CD4-positive, alpha-beta memory T cell (primary cell): ENCODE data around the gene ERG. TPM values are rescaled to one million over a fixed set of nuclear protein-coding genes. Genes with fewer than 3 reads are reported as not detected.

Experiments used
- CTCF ChIA-PET: fragments of 350-600 bp; sonication (Branson Sonifier 250); formaldehyde crosslinking; loops from one replicate; lab custom pipeline; 2021; ENCODE audit warnings: inconsistent platforms; ENCODE audit not compliant: partially characterized antibody; lab: Charles Lee
- POLR2A ChIA-PET: fragments of 350-600 bp; sonication (Branson Sonifier 250); formaldehyde crosslinking; loops from one replicate; lab custom pipeline; 2021; ENCODE audit not compliant: partially characterized antibody; lab: Charles Lee
- DNase-seq, 5 donors: peaks; one replicate each; pipeline versions ENCODE4 v3.0.0 to v3.0.0-alpha.2; 2020 to 2022; ENCODE audit warnings: mixed read lengths in 1 of 5
- H3K27ac ChIP-seq: one replicate; pipeline ENCODE4 v1.7.0; 2013; ENCODE audit warnings: low read depth, low read length
- H3K27me3 ChIP-seq: 2 replicates; pipeline ENCODE4 v1.7.0; 2013; ENCODE audit warnings: mild to moderate bottlenecking, low read length, moderate library complexity; ENCODE audit not compliant: insufficient read depth
- H3K36me3 ChIP-seq: 2 replicates; pipeline ENCODE4 v1.7.0; 2013; ENCODE audit warnings: mild to moderate bottlenecking, low read length, moderate library complexity; ENCODE audit not compliant: insufficient read depth
- H3K4me1 ChIP-seq: 2 replicates; pipeline ENCODE4 v1.7.0; 2013; ENCODE audit warnings: mild to moderate bottlenecking, low read length, moderate library complexity; ENCODE audit not compliant: insufficient read depth
- H3K4me3 ChIP-seq, 2 donors: one replicate each; pipeline ENCODE4 v1.7.0; 2013; ENCODE audit warnings: low read length in 2 of 2, mild to moderate bottlenecking in 1 of 2
- H3K9me3 ChIP-seq, 2 donors: one replicate each; pipeline ENCODE4 v1.7.0; 2013; ENCODE audit warnings: low read length in 2 of 2, control low read depth in 1 of 2; ENCODE audit not compliant: control insufficient read depth in 1 of 2
- H3K27ac Mint-ChIP-seq, 7 donors: one replicate each; pipeline ENCODE4 v1.8.0; 2020 to 2021; ENCODE audit warnings: mixed read lengths in 7 of 7, mild to moderate bottlenecking in 6 of 7, inconsistent platforms in 3 of 7, moderate library complexity in 3 of 7
- H3K27me3 Mint-ChIP-seq, 2 donors: one replicate each; pipeline ENCODE4 v1.8.0; 2020 to 2021; ENCODE audit warnings: mixed read lengths in 2 of 2
- H3K36me3 Mint-ChIP-seq, 2 donors: one replicate each; pipeline ENCODE4 v1.8.0; 2020 to 2021; ENCODE audit warnings: mixed read lengths in 2 of 2, inconsistent platforms in 1 of 2, mild to moderate bottlenecking in 1 of 2
- H3K4me1 Mint-ChIP-seq, 4 donors: one replicate each; pipeline ENCODE4 v1.8.0; 2020 to 2021; ENCODE audit warnings: mixed read lengths in 4 of 4, mild to moderate bottlenecking in 1 of 4
- H3K4me3 Mint-ChIP-seq, 8 donors: one replicate each; pipeline ENCODE4 v1.8.0; 2020 to 2021; ENCODE audit warnings: mixed read lengths in 8 of 8, mild to moderate bottlenecking in 7 of 8, moderate library complexity in 6 of 8, inconsistent platforms in 3 of 8
- H3K9me3 Mint-ChIP-seq, 8 donors: one replicate each; pipeline ENCODE4 v1.8.0; 2020 to 2021; ENCODE audit warnings: mixed read lengths in 8 of 8, mild to moderate bottlenecking in 5 of 8, inconsistent platforms in 3 of 8, moderate library complexity in 1 of 8
- intact Hi-C: fragments of 100-400 bp; cut with micrococcal nuclease; formaldehyde crosslinking; loops from one replicate; pipeline ENCODE4 v1.15.1; 2023
- polyA plus RNA-seq, 2 donors: library from polyadenylated mRNA; unstranded; fragments of 300-500 nt; fragmentation: Illumina TruSeq; gene quantifications; one replicate each; pipeline ENCODE4 v1.2.3, GENCODE V29; 2021
- total RNA-seq, 2 experiments: library from RNA; stranded (reverse); gene quantifications; one replicate each; pipeline ENCODE4 v1.2.3, GENCODE V29; 2021

Gene ERG
- total and polyA plus RNA-seq, 4 experiments from 2014 or later, result not detected

GRCh38 chr21:38395581-38395980 lies 102.7 kb downstream of the ERG start:
- Mint-ChIP-seq H3K4me3 (no peak overlapping the region), H3K9me3 (peaks cover 0 to 4% (median 0%) of the 10 kb centered on the region in 8 donors), H3K27ac (no peak overlapping the region), H3K36me3 (no peaks in the 10 kb centered on the region), H3K4me1 (no peaks in the 10 kb centered on the region), H3K27me3 (peaks cover 10 to 14% of the 10 kb centered on the region in 2 donors)
- intact Hi-C loops, result no loop called here
- no peaks in the 10 kb centered on the region for H3K36me3 ChIP-seq
- ChIA-PET CTCF (no interaction called here), POLR2A (no interaction called here)
- no peaks in the 10 kb centered on the region for H3K4me1 ChIP-seq
- no peaks in the 10 kb centered on the region for H3K27me3 ChIP-seq
- H3K27ac ChIP-seq, result no peak overlapping the region
- H3K9me3 ChIP-seq, result no peaks in the 10 kb centered on the region
- no peak for DNase-seq
- H3K4me3 ChIP-seq, result no peak overlapping the region

- Mint-ChIP-seq H3K27ac (no peak overlapping the region), H3K36me3 (no peaks in the 10 kb centered on the region), H3K4me3 (no peak overlapping the region), H3K4me1 (no peaks in the 10 kb centered on the region), H3K27me3 (peaks cover 9 to 14% of the 10 kb centered on the region in 2 donors), H3K9me3 (peaks cover 0 to 4% (median 0%) of the 10 kb centered on the region in 8 donors)
- H3K4me3 ChIP-seq, result no peak overlapping the region
- H3K27me3 ChIP-seq, result no peaks in the 10 kb centered on the region
- H3K36me3 ChIP-seq, result no peaks in the 10 kb centered on the region
- ChIA-PET CTCF (interaction anchor here (2.0 kb wide), 1 partner anchor 11 kb away, joined by 5 read pairs; no protein-coding TSS in a partner anchor), POLR2A (no interaction called here)
- no peak for DNase-seq
- no peaks in the 10 kb centered on the region for H3K4me1 ChIP-seq
- intact Hi-C loops, result no loop called here
- H3K27ac ChIP-seq, result no peak overlapping the region
- no peaks in the 10 kb centered on the region for H3K9me3 ChIP-seq
Observed at GRCh38 chr21:38392661-38393060, 105.6 kb downstream of the ERG start.

GRCh38 chr21:38389896-38390295 lies 108.4 kb downstream of the ERG start:
- no peaks in the 10 kb centered on the region for H3K4me1 ChIP-seq
- H3K36me3 ChIP-seq, result no peaks in the 10 kb centered on the region
- no peaks in the 10 kb centered on the region for H3K9me3 ChIP-seq
- peaks cover 0 to 2% (median 0%) of the 10 kb centered on the region in 8 donors for H3K9me3 Mint-ChIP-seq
- H3K27ac Mint-ChIP-seq, result no peak overlapping the region
- H3K4me3 Mint-ChIP-seq, result no peak overlapping the region
- H3K27me3 ChIP-seq, result no peaks in the 10 kb centered on the region
- no peak overlapping the region for H3K4me3 ChIP-seq
- H3K36me3 Mint-ChIP-seq, result no peaks in the 10 kb centered on the region
- ChIA-PET POLR2A (no interaction called here), CTCF (no interaction called here)
- H3K4me1 Mint-ChIP-seq, result no peaks in the 10 kb centered on the region
- no peak for DNase-seq
- intact Hi-C loops, result no loop called here
- no peak overlapping the region for H3K27ac ChIP-seq
- H3K27me3 Mint-ChIP-seq, result peaks cover 6% of the 10 kb centered on the region in 2 donors

GRCh38 chr21:38389354-38389676 lies 109.0 kb downstream of the ERG start:
- Histone ChIP-seq H3K4me1 (no peaks in the 10 kb centered on the region), H3K36me3 (no peaks in the 10 kb centered on the region), H3K9me3 (no peaks in the 10 kb centered on the region), H3K27me3 (no peaks in the 10 kb centered on the region), H3K4me3 (no peak overlapping the region), H3K27ac (no peak overlapping the region)
- Mint-ChIP-seq H3K9me3 (peaks cover 0 to 2% (median 0%) of the 10 kb centered on the region in 8 donors), H3K27ac (no peak overlapping the region), H3K36me3 (no peaks in the 10 kb centered on the region), H3K4me3 (no peak overlapping the region), H3K27me3 (peaks cover 5 to 6% of the 10 kb centered on the region in 2 donors), H3K4me1 (no peaks in the 10 kb centered on the region)
- intact Hi-C loops, result no loop called here
- no peak for DNase-seq
- POLR2A ChIA-PET, result no interaction called here
- CTCF ChIA-PET, result no interaction called here

- Histone ChIP-seq H3K36me3 (no peaks in the 10 kb centered on the region), H3K4me1 (no peaks in the 10 kb centered on the region), H3K27me3 (no peaks in the 10 kb centered on the region), H3K27ac (no peak overlapping the region), H3K4me3 (no peak overlapping the region), H3K9me3 (no peaks in the 10 kb centered on the region)
- intact Hi-C loops, result no loop called here
- no peak for DNase-seq
- Mint-ChIP-seq H3K36me3 (no peaks in the 10 kb centered on the region), H3K27ac (no peak overlapping the region), H3K27me3 (peaks cover 5 to 7% of the 10 kb centered on the region in 2 donors), H3K4me1 (no peaks in the 10 kb centered on the region), H3K4me3 (no peak overlapping the region), H3K9me3 (peaks cover 0 to 2% (median 0%) of the 10 kb centered on the region in 8 donors)
- ChIA-PET CTCF (interaction anchor here (1.2 kb wide), 1 partner anchor 37 kb away, joined by 4 read pairs; no protein-coding TSS in a partner anchor), POLR2A (no interaction called here)
Observed at GRCh38 chr21:38388647-38389353, 109.5 kb downstream of the ERG start.

- Histone ChIP-seq H3K27me3 (no peaks in the 10 kb centered on the region), H3K36me3 (no peaks in the 10 kb centered on the region), H3K9me3 (no peaks in the 10 kb centered on the region), H3K4me1 (no peaks in the 10 kb centered on the region), H3K27ac (no peak overlapping the region), H3K4me3 (no peak overlapping the region)
- ChIA-PET POLR2A (no interaction called here), CTCF (interaction anchor here (1.2 kb wide), 1 partner anchor 36 kb away, joined by 4 read pairs; no protein-coding TSS in a partner anchor)
- peaks cover 0 to 2% (median 0%) of the 10 kb centered on the region in 8 donors for H3K9me3 Mint-ChIP-seq
- H3K27ac Mint-ChIP-seq, result no peak overlapping the region
- intact Hi-C loops, result no loop called here
- H3K27me3 Mint-ChIP-seq, result peaks cover 7% of the 10 kb centered on the region in 2 donors
- no peaks in the 10 kb centered on the region for H3K4me1 Mint-ChIP-seq
- no peak for DNase-seq
- no peaks in the 10 kb centered on the region for H3K36me3 Mint-ChIP-seq
- no peak overlapping the region for H3K4me3 Mint-ChIP-seq
Observed at GRCh38 chr21:38388203-38388602, 110.1 kb downstream of the ERG start.

- no peaks in the 10 kb centered on the region for H3K36me3 ChIP-seq
- CTCF ChIA-PET, result no interaction called here
- H3K9me3 ChIP-seq, result no peaks in the 10 kb centered on the region
- H3K27ac ChIP-seq, result no peak overlapping the region
- intact Hi-C loops, result no loop called here
- Mint-ChIP-seq H3K27me3 (peaks cover 9 to 10% of the 10 kb centered on the region in 2 donors), H3K4me1 (no peaks in the 10 kb centered on the region), H3K27ac (no peak overlapping the region), H3K9me3 (peaks cover 0 to 3% (median 0%) of the 10 kb centered on the region in 8 donors), H3K36me3 (no peaks in the 10 kb centered on the region), H3K4me3 (no peak overlapping the region)
- no peak for DNase-seq
- POLR2A ChIA-PET, result no interaction called here
- no peaks in the 10 kb centered on the region for H3K4me1 ChIP-seq
- H3K27me3 ChIP-seq, result peaks cover 4% of the 10 kb centered on the region
- H3K4me3 ChIP-seq, result no peak overlapping the region
Observed at GRCh38 chr21:38386967-38387366, 111.3 kb downstream of the ERG start.
